HPDE6-E6E7 (cell line): ENCODE data around the gene NETO2.
"Not testable (repeated sequence)": the region's sequence is repeated elsewhere in the genome, so short reads cannot be mapped to it uniquely, and the experiment has no call there.

Source experiments
- DNase-seq: peaks from one replicate; pipeline ENCODE4 v3.0.0; 2011; ENCODE audit warnings: missing footprints; ENCODE audit errors: extremely low spot score

The NETO2 gene

DNA sequence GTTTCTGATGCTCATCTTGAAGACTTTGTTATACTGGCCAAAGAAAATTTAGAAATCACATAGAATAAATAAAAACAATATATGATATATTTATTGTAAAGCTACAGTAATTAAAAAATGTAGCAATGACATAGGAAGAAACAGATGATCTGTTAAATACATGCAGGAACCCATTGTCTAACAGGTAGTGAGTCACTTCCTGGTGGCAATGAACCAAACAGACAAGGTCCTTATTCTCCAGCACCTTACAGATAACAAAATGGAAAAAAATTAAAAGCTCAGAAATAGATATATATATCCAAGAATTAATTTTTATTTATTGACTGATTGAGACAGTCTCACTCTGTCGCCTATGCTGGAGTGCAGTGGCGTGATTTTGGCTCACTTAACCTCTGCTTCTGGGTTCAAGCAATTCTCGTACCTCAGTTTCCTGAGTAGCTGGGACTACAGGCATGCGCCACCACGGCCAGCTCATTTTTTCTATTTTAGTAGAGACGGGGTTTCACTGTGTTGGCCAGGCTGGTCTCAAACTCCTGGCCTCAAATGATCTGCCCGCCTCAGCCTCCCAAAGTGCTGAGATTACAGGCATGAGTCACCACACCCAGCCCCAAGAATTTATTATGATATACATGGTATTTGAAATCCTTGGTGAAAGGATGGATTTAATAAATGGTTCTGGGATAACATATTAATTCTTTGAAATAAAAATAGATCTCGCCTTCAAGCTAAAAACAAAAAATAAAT, 7.5 kb downstream of the NETO2 start:
- DNase-seq: peak; percentile 39

DNA sequence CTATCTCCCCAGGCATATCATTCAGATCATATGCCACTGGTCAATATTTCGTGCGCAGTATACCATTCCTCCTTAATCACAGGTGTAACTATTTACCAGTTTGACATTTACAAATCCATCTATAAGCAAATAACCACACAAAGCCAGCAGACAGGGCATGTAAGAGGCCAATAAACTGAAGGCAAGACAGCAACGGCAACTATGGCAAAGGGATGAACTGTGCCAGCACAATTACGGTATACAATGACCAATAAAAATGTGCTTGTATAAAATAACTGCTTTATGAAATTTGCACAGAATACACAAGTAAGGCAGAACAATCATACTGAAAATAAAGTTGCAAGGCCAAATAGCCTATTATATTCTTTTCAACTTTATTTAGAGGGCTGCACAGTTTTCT, 9.2 kb downstream of the NETO2 start:
- no peak for DNase-seq

DNA sequence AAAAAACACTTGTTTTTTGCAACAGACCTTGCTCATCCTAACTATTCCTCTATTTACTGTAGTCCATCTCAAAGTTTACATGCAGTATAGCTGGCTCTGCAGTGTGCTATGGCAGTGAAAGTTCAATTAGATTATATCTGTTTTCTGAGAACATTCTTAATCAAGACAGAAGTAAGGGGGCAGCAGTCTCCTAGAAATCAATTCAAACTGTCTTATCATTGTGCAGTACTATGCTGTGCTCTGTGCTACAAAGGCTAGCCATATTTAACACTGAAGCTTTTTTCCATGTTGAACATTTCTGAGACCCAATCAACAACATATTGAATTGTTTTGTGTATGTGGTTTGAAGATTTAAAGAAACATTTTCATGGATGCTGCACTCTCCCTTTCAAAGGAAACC, 11.4 kb downstream of the NETO2 start:
- DNase-seq: no peak

DNA sequence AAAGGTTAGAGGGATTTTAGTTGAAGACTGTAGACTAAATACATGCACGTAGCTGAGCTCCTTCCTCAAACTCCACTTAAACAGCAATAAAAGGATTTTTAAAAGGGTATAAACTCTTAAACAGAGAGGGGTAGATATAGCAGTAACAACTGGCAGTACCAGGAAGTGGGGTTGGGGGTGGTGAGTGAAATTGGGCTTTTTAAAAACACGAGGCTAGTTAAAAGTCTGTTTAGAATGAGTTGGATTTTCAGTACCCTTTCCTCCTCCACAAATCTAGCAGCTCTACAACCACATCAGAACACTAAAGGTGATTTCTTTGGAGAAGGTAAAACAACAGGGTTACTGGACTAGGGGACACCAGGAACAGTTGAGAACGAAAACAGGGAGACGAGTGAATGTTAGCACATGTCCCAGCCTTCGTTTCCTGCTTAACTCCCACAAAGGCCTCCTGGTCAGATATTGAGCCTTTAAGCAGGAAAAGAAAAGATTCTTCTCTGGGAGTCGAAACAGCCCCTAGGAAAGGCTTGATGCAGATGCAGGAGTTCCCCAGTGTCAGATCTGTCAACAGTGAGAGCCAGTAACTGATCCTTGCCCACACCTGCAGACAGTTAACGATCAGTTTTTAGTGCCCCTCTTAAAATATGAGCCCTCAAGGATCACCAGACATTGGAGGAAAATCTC, 13.8 kb downstream of the NETO2 start:
- DNase-seq: no peak

DNA sequence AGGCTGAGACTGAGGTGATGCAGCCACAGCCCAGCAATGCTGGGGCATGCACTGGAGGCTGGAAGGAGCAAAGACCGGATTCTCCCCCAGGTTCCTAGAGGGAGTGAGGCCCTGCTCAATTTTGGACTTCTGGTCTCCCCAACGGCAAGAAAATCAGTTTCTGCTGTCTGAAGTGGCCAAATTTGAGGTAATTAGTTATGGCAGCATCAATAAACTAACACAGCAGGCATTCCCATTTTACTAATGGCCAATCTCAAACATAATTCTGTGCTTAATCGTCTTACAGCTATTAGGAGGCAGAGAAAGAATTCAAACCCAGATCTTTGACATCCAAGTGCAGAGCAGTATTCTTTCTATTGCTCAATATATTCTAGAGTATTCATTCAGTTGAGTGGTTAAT, 16.2 kb downstream of the NETO2 start:
- no peak for DNase-seq

DNA sequence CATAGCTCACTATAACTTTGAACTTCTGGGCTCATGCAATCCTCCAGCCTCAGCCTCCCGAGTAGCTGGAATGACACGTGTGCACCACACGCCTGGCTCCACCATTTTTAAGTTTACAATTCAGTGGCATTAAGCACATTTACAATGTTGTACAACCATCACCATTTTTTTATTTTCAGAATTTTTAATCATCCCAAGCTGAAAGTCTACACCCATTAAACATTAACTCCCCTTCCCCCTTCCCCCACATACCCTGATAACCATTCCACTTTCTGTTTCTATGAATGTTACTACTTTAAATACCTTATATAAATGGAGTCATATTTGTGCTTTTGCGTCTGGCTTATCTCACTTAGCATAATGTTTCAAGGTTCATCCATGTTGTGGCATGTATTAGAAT, 18.0 kb downstream of the NETO2 start:
- DNase-seq: no peak

DNA sequence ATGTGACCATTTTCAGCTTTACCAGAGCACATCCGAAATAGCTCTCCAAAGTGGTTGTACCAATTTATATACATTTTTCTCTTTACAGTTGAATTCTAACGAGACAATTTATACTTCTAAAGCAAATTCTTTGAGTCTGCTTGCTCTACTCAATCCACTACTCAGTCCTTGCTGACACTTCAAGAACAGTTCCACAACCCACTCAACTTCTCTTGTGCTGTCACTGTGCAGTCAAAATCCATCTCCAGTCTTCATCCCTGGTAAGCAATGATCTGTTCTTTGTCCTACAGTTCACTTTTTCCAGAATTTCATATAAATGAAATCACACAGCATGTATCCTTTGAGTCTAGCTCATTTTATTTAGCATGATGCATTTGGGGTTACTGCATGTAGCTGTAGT, 30.6 kb downstream of the NETO2 start:
- no peak for DNase-seq

DNA sequence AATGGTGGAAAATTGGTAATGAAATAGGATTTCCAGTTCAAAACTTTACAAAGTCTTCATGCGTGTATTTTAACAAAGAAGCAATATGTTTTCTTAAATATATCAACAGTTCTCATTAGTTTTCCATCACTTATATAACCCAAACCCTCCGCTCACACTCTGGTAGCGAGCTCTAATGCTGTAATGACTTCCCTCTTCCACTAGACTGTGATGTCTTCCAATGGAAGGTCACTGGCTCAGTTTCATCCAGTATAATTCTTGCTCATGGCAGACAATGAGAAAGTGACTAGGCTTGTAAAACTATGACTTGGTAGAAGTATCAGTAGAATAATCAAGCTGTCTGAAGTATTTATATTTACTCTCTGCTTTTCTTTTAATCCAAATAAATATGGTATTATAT, 32.8 kb downstream of the NETO2 start:
- peak; percentile 6 for DNase-seq

DNA sequence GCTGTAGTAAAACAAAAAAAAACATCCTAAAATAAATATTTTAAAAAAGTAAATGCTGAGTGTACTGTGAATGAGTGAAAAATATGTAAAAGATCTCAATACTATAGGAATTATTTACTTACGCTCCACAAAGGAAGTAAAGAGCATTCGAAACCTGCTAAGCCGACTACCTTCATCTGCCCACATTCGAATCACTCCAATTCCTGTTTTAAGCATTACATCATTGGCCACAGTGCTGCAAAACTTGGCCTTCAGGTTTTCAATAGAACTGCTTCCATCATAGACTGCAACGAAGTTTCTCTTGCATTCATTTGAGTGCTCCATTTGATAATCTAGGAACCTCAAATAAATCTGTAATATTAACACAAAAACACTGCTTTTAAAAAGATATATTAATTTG, 34.4 kb downstream of the NETO2 start:
- no peak for DNase-seq

DNA sequence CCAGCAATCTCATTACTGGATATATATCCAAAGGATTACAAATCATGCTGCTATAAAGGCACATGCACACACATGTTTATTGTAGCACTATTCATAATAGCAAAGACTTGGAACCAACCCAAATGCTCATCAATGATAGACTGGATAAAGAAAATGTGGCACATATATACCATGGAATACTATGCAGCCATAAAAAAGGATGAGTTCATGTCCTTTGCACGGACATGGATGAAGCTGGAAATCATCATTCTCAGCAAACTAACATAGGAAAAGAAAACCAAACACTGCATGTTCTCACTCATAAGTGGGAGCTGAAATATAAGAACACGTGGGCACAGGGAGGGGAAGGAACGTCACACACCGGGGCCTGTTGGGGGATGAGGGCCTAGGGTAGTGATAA, 40.8 kb downstream of the NETO2 start:
- not testable (repeated sequence) for DNase-seq

DNA sequence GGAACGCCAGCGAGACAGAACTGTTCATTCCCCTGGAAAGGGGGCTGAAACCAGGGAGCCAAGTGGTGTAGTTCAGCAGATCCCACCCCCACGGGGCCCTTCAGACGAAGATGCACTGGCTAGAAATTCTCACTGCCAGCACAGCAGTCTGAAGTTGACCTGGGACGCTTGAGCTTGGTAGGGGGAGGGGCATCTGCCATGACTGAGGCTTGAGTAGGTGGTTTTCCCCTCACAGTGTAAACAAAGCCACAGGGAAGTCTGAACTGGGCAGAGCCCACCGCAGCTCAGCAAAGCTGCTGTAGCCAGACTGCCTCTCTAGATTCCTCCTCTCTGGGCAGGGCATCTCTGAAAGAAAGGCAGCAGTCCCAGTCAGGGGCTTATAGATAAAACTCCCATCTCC, 46.6 kb downstream of the NETO2 start:
- not testable (repeated sequence) for DNase-seq

DNA sequence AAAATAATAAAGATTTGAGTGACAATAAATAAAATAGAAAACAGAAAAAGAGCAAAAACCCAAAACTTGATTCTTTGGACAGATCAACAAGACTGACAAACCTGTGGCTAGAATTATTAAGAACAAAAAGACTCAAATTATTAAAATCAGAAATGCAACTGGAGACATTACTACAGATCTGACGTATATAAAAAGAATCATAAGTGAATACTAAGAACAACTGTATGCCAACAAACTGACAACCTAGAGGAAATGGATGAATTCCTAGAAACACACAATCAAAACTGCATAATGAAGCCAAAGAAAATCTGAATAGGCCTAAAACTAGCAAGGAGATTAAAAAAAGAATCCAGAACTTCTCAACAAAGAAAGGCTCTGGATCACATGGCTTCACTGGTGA, 47.4 kb downstream of the NETO2 start:
- no peak for DNase-seq

DNA sequence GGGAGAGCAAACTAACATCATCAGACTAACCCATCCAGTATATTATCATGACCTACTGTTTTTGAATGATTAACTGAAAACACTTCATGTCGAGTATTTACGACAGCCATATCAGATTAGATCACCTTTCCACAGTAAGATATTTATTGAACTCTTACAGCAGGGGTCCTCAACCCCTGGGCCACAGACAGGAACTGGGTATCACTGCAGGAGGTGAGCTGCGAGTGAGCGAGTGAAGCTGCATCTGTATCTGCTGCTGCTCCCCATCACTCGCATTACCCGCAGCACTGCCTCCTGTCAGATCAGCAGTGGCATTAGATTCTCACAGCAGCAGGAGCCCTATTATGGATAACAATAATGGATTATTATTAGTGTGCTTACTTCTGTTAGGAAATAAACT, 59.5 kb downstream of the NETO2 start:
- DNase-seq: no peak

DNA sequence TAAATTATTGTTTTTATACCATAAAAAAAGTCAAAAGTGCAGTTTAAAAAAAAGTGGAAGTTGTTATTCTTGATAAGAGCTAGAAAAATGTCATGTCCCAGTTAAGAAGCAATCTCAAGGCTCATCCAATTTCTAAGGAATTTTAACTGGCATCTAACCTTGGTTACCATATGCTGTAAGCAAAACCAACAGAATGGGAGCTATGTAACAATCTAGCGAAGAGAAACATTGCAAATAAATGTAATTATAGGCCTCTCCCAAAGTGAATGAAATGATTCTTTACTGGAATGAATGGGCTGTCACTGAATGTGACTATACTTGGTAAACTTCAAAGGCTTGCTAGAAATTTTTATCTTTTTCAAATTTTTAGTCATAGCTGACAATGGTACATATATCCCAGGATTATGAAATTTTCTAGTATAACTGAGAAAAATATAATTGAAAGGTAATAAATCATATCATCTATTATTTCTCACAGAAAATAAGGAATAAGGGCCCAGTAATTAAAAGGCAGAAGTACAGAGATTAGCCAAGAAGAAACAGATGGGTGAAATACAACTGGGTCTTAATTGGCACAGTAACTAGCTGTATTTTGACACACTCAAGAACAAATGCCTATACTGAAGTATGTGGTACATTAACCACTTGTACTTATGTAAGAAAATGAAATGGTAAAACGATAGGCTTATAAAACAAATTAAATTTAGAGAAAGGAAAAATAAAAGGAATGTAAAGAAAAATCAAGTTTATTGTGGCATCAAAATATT, 61.5 kb downstream of the NETO2 start:
- DNase-seq: no peak

DNA sequence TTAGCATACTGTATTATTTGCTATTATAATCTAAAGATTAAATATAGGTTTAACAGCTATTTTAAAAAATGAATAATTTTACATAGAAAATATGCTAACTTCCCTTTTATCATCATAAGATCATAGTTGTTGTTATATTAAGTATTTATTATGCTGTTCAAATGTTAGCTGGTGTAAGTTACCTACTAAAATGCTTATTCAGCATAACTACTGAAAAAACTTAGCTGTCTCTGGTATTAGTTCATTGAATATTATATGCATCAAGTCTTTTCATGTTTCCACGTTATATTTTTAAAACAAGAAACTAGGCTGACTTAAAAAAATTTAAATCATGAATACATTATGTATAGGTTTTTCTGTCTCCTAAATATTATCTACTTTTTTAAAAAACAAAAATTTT, 62.6 kb downstream of the NETO2 start:
- DNase-seq: no peak

DNA sequence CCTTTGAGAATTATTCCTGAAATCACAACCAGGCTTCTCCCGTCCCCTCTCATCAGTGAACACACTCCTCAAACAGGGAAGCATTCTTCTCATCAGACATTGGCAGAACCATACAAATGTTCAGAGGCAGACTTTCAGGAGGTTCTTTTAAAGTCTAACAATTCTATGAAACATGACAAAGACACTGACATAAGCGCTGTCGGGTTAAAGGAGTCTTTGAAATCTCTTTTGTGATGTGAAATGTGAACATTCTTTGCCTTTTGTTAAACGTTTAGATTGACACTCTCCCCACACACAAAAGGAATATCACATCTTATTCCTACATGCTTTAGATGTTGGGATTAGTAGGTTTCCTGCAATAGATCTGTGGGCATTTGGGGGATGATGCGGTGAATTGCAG, 63.9 kb downstream of the NETO2 start:
- no peak for DNase-seq

DNA sequence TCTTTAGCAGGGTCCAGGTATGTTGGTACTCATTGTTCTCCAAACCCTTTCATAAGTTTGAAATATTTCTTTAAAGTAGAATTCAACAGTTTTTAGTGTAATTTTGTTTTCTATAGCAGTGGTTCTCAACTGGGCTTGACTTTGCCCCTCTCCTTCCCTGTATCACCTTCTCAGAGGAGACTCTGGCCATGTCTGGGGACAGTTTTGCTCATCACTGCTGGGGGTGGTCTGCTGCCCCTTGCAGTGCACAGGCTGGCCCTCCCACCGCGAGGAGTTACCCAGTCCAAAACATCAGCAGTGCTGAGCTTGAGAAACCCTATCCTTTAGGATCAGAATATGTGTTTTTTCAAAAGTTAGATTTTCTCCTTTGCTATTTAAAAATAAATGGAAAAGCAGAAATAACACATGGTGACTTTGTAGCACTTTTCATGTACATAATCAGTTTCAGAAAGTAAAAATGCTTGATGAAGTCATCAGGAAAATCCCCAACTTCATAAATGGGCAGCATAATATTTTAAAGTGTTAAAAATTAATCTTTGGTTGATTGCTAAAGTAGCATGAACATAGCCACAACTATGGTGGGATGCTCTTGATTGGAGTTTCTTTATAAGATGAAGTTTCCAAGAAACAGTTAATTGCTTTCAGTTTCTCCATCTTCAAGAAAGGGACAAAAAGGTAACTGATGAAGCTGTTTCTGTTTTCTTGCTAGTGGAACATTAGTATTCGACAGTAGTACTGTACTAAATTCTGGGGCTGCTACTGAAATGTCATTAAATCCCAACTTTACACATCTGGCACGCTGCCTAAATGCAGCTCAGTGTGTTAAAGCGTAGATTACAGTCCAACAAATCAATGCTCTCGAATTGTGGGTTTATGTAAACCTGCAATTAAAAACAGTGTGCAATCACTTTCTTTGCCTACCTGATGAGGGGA, 70.3 kb downstream of the NETO2 start:
- DNase-seq: no peak

DNA sequence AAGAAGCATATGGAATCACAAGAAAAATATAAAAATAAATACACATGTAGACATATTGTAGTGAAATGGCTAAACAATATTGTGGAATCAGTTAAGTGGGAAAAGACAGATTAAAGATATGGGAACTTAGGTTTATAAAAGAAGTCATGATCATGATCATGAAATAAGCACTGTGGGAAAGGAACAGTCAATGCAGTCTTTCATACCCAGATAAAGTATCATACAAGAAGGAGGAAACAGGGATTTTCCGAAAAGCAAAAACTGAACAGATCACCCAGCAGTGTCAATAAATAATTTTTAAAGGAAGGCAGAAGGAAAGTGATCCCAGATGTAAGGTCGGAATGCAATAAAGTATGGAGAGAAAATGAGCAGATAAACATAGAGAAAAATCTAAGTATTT, 71.6 kb downstream of the NETO2 start:
- DNase-seq: no peak

DNA sequence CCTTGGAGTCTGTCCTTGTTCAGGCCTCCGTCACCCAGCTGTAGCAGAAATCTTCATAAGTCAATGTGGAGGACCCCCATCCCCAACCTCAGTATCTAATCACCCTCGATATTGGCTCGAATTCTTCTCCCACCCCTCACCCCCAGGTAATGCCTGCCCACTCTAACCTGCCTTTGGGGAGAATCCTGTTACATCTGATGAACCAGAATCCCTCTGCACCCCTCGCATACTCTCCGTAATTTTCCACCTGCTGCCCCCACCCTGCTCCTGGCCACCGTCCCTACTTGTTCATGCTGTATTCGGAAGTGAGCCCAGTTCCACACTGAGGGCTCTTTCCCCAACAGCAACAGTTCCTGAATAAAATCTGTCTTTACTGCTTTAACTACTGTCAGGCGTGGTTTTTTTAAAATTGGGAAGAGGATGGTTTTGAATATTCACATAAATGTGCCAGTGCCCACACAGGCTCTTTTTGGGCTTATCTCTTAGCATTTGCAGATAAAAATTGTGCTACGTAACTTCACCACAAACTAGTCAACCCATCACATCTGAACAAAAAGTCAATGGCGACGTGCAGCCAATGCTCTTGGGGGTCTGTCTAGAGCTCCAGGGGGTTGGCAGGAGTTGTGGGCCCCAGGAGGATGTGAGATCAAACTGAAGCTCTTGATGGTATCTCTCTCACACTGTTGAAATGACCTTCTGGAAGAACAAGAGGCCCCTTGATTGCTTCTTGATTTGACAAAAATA, 73.7 kb downstream of the NETO2 start:
- no peak for DNase-seq

DNA sequence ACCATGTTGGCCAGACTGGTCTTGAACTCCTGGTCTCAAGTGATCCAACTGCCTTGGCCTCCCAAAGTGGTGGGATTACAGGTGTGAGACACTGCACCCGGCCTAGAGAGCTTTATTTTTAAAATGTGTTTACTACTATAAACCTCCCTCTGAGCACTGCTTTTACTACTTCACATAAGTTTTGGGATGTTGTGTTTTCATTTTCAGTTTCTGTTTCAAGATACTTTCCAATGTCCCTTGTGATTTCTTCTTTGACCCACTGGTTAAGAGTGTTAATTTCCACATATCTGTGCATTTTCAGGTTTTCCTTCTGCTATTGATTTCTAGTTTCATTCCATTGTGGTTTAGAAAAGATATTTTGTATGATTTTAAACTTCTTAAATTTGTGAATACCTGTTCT, 74.4 kb downstream of the NETO2 start:
- no peak for DNase-seq

DNA sequence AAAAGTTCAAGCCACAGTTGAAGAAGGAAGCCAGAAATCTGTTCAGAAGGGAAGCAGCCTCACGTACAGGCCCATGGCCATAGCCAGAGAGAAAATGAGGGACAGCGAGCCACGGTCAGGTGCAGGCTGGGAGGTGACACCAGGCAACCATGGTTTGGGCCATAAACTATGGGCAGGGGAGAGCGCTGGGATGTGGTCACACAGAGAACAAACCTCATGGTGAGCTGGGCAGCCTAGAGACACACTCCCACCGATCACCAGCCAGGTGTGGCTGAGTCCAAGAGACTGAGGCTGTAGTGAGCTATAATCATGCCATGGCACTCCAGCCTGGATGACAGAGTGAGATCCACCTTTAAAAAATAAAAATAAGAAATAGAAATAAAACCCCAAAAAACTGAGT, 76.5 kb downstream of the NETO2 start:
- DNase-seq: no peak
